MM.1S (cell line): ENCODE measurements around the gene FAM3B.

Source experiments
- DNase-seq: peaks from one replicate; pipeline ENCODE4 v3.0.0-alpha.2; 2015
- H2AFZ ChIP-seq: fragments of 300-600 bp; sonication (generic); 2 replicates; pipeline ENCODE4 v1.6.0; 2016; ENCODE audit warnings: antibody characterized with exemption, low read length
- H3F3A ChIP-seq: fragments of 300-600 bp; sonication (generic); 2 replicates; pipeline ENCODE4 v1.6.1; 2016; ENCODE audit warnings: mild to moderate bottlenecking, antibody characterized with exemption, low read length, moderate library complexity, mixed read lengths; ENCODE audit not compliant: insufficient read depth
- H3K27ac ChIP-seq: fragments of 300-600 bp; sonication (generic); 2 replicates; pipeline ENCODE4 v1.5.1; 2016; ENCODE audit warnings: mild to moderate bottlenecking, low read length
- H3K27me3 ChIP-seq: fragments of 300-600 bp; sonication (generic); replicated peaks from 2 replicates; pipeline ENCODE4 v1.6.0; 2016; ENCODE audit warnings: low read length; ENCODE audit not compliant: insufficient read depth
- H3K36me3 ChIP-seq: fragments of 300-600 bp; sonication (generic); replicated peaks from 2 replicates; pipeline ENCODE4 v1.6.1; 2016; ENCODE audit warnings: mild to moderate bottlenecking, low read length, mixed read lengths; ENCODE audit not compliant: insufficient read depth
- H3K4me1 ChIP-seq: fragments of 300-600 bp; sonication (generic); 2 replicates; pipeline ENCODE4 v1.6.1; 2016; ENCODE audit warnings: low read length, mixed read lengths
- H3K4me2 ChIP-seq: fragments of 300-600 bp; sonication (generic); 2 replicates; pipeline ENCODE4 v1.6.0; 2016; ENCODE audit warnings: low read depth, low read length
- H3K4me3 ChIP-seq: fragments of 300-600 bp; sonication (generic); 2 replicates; pipeline ENCODE4 v1.5.1; 2016; ENCODE audit warnings: low read length, mixed read lengths
- H3K79me2 ChIP-seq: fragments of 300-600 bp; sonication (generic); 2 replicates; pipeline ENCODE4 v1.6.1; 2016; ENCODE audit warnings: mixed run types, low read length, mixed read lengths
- H3K9ac ChIP-seq: fragments of 300-600 bp; sonication (generic); 2 replicates; pipeline ENCODE4 v1.6.1; 2016; ENCODE audit warnings: low read length, mixed read lengths
- H3K9me2 ChIP-seq: fragments of 300-600 bp; sonication (generic); replicated peaks from 2 replicates; pipeline ENCODE4 v1.6.1; 2016; ENCODE audit warnings: mild to moderate bottlenecking, low read length, mixed read lengths; ENCODE audit not compliant: insufficient read depth
- H3K9me3 ChIP-seq: fragments of 300-600 bp; sonication (generic); replicated peaks from 2 replicates; pipeline ENCODE4 v1.6.1; 2016; ENCODE audit warnings: mild to moderate bottlenecking, low read length, mixed read lengths; ENCODE audit not compliant: insufficient read depth
- H4K20me1 ChIP-seq: fragments of 300-600 bp; sonication (generic); 2 replicates; pipeline ENCODE4 v1.6.1; 2016; ENCODE audit warnings: mild to moderate bottlenecking, low read length, moderate library complexity, mixed read lengths; ENCODE audit not compliant: insufficient read depth
- CTCF ChIP-seq: fragments of 300-600 bp; sonication (generic); IDR thresholded peaks from 2 replicates; pipeline ENCODE4 v1.5.1; 2016; ENCODE audit warnings: antibody characterized with exemption, low read length, mixed read lengths
- EZH2 ChIP-seq: fragments of 300-600 bp; sonication (generic); optimal IDR thresholded peaks from 2 replicates; pipeline ENCODE3; 2017; ENCODE audit warnings: low read depth, mild to moderate bottlenecking, antibody characterized with exemption, low read length, mixed read lengths
- EZH2phosphoT487 ChIP-seq: fragments of 300-600 bp; sonication (generic); IDR thresholded peaks from 2 replicates; pipeline ENCODE4 v1.6.1; 2018; ENCODE audit warnings: antibody characterized with exemption, low read length

FAM3B gene

GRCh38 chr21:41315726-41316125 is 875 bp upstream of the FAM3B start:
- H3F3A ChIP-seq = no peaks in the 10 kb centered on the region
- no peak for DNase-seq
- no peak overlapping the region for H3K27ac ChIP-seq
- H3K4me1 ChIP-seq = peaks cover under 1% of the 10 kb centered on the region; the same call in 1 of the 2 replicates
- H3K4me3 ChIP-seq = no peak overlapping the region
- H3K9me3 ChIP-seq = no peaks in the 10 kb centered on the region
- H3K36me3 ChIP-seq = no peaks in the 10 kb centered on the region
- no peaks in the 10 kb centered on the region for H4K20me1 ChIP-seq
- no peaks in the 10 kb centered on the region for H3K27me3 ChIP-seq
- no peaks in the 10 kb centered on the region for H3K79me2 ChIP-seq
- H3K9me2 ChIP-seq = no peaks in the 10 kb centered on the region
- no peak for TF ChIP-seq EZH2phosphoT487
- no peak for TF ChIP-seq EZH2
- TF ChIP-seq CTCF = no peak
- no peak overlapping the region for H3K9ac ChIP-seq
- H3K4me2 ChIP-seq = no peak overlapping the region
- no peak overlapping the region for H2AFZ ChIP-seq

- Histone ChIP-seq H3K9ac (no peak overlapping the region), H4K20me1 (no peaks in the 10 kb centered on the region), H3K9me3 (no peaks in the 10 kb centered on the region), H3K9me2 (no peaks in the 10 kb centered on the region), H2AFZ (no peak overlapping the region), H3K4me1 (peaks cover 13% of the 10 kb centered on the region), H3K27me3 (no peaks in the 10 kb centered on the region), H3F3A (no peaks in the 10 kb centered on the region; the same call in 1 of the 2 replicates), H3K36me3 (no peaks in the 10 kb centered on the region), H3K4me2 (no peak overlapping the region), H3K79me2 (no peaks in the 10 kb centered on the region), H3K4me3 (no peak overlapping the region), H3K27ac (no peak overlapping the region)
- TF ChIP-seq EZH2 (no peak), EZH2phosphoT487 (no peak)
- DNase-seq = no peak
Measured at GRCh38 chr21:41317063-41317392, 427 bp downstream of the FAM3B start.

- H3K27ac ChIP-seq = no peak overlapping the region
- no peaks in the 10 kb centered on the region for H3K9me3 ChIP-seq
- peaks cover 17% of the 10 kb centered on the region for H3K4me1 ChIP-seq
- no peaks in the 10 kb centered on the region; the same call in 1 of the 2 replicates for H3F3A ChIP-seq
- DNase-seq = no peak
- no peak for TF ChIP-seq EZH2
- H3K79me2 ChIP-seq = no peaks in the 10 kb centered on the region
- no peaks in the 10 kb centered on the region for H3K27me3 ChIP-seq
- H3K4me3 ChIP-seq = no peak overlapping the region
- H2AFZ ChIP-seq = no peak overlapping the region
- no peaks in the 10 kb centered on the region for H3K9me2 ChIP-seq
- no peak overlapping the region for H3K4me2 ChIP-seq
- H3K9ac ChIP-seq = no peak overlapping the region
- no peaks in the 10 kb centered on the region for H4K20me1 ChIP-seq
- H3K36me3 ChIP-seq = no peaks in the 10 kb centered on the region
Measured at GRCh38 chr21:41317458-41317857, 857 bp downstream of the FAM3B start.

GRCh38 chr21:41318218-41318617 is 1.6 kb downstream of the FAM3B start:
- TF ChIP-seq CTCF (no peak), EZH2 (no peak), EZH2phosphoT487 (no peak)
- H3K9ac ChIP-seq = no peak overlapping the region
- no peak overlapping the region for H2AFZ ChIP-seq
- H3K36me3 ChIP-seq = no peaks in the 10 kb centered on the region
- H3K9me2 ChIP-seq = no peaks in the 10 kb centered on the region
- no peak for DNase-seq
- no peaks in the 10 kb centered on the region; the same call in 1 of the 2 replicates for H3F3A ChIP-seq
- peaks cover 17% of the 10 kb centered on the region for H3K4me1 ChIP-seq
- no peaks in the 10 kb centered on the region for H3K9me3 ChIP-seq
- H4K20me1 ChIP-seq = no peaks in the 10 kb centered on the region
- no peaks in the 10 kb centered on the region for H3K79me2 ChIP-seq
- no peak overlapping the region for H3K27ac ChIP-seq
- no peak overlapping the region for H3K4me3 ChIP-seq
- no peak overlapping the region for H3K4me2 ChIP-seq
- H3K27me3 ChIP-seq = no peaks in the 10 kb centered on the region
